MM.1S (cell line): ENCODE data around the gene SMAD3.

Experiments used
- CTCF ChIP-seq: fragments of 300-600 bp; sonication (generic); IDR thresholded peaks from 2 replicates; pipeline ENCODE4 v1.5.1; 2016; ENCODE audit warnings: antibody characterized with exemption, low read length, mixed read lengths
- EZH2 ChIP-seq: fragments of 300-600 bp; sonication (generic); optimal IDR thresholded peaks from 2 replicates; pipeline ENCODE3; 2017; ENCODE audit warnings: low read depth, mild to moderate bottlenecking, antibody characterized with exemption, low read length, mixed read lengths
- EZH2phosphoT487 ChIP-seq: fragments of 300-600 bp; sonication (generic); IDR thresholded peaks from 2 replicates; pipeline ENCODE4 v1.6.1; 2018; ENCODE audit warnings: antibody characterized with exemption, low read length

- TF ChIP-seq EZH2 (no peak), EZH2phosphoT487 (no peak), CTCF (no peak)
Measured at GRCh38 chr15:67043939-67044771, 21.2 kb upstream of the SMAD3 start.
